GM18868 (cell line): ENCODE results near the gene KCTD3.

Source experiments
- ATAC-seq: cut with Tn5 transposase; IDR thresholded peaks from one replicate; pipeline ENCODE4 v1.9.1; 2021; ENCODE audit warnings: mild to moderate bottlenecking, moderate library complexity; ENCODE audit not compliant: unreplicated experiment

KCTD3 gene

DNA sequence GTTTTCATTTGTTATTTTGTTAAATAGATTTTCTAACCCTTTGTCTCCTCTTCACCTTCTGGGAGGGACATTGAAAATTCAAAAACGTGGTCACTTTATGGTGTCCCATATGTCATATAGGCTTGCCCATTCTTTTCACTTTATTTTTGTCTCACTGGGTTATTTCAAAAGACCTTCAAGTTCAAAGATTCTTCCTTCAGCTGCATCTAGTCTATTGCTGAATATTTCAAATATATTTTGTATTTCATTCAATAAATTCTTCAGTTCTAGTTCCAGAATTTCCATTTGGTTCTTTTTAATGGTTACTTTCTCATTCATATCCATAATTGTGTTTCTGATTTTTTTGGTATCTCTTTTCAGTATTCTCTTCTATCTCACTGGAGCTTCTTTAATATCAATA, 11.6 kb upstream of the KCTD3 start:
- ATAC-seq = no peak

DNA sequence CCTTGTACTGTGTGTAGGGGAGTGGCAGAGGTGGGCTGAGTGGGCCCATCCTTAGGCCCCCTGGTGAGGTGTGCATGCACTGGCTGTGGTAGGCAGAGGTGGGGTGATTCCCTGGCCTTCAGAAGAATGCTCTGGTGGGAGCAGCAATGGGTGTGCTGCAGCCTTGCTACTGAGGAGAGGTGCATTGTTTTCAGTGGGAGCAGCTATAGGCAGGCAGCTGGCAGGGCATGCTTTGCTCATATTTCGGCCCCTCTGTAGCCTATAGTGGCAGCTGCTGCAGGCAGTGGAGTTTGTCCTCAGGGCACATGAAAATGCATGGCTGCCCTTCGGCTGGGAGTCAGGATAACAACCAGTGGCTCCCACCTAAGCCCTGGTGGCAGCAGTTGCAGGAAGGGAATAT, 10.1 kb upstream of the KCTD3 start:
- no peak for ATAC-seq

GRCh38 chr1:215557504-215557903, 9.6 kb upstream of the KCTD3 start:
- no peak for ATAC-seq

GRCh38 chr1:215557992-215558626, 9.0 kb upstream of the KCTD3 start:
- no peak for ATAC-seq

DNA sequence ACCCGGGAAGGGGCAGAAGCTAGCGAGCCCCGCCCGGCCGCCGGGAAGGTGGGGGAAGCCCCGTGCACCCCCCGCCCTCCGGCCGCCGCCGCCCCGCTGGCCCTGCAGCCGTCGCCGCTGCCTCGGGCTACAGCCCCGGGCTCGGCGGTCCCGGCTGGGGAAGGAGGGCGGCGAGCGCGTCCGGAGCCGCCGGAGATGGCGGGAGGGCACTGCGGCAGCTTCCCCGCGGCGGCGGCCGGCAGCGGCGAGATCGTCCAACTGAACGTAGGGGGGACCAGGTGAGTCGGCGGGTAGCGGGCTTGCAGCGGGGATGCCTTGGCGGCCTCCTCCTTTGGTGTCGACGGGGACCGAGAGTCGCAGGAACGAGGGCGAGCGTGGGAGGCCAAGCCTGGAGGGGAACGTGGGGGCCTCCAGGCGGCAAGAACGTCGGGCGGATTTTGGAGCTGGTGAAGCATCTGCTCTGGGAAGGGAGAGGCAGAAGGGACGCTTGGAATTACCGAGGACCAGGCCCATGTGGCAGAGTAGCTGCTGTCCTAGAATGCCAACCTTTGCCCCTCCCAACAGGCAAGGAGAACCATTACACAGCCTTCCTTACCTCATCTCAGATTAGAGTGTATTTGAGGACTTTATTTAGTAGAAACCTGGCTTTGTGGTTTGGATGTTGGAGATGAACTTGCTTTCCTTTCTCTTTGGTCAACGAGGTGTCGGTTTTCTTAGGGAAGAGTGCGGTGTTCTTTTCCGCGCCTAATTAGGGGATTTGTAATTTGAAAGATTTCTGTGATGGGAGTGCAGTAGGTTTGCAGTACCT, 591 bp downstream of the KCTD3 start:
- peak; percentile 62 for ATAC-seq

DNA sequence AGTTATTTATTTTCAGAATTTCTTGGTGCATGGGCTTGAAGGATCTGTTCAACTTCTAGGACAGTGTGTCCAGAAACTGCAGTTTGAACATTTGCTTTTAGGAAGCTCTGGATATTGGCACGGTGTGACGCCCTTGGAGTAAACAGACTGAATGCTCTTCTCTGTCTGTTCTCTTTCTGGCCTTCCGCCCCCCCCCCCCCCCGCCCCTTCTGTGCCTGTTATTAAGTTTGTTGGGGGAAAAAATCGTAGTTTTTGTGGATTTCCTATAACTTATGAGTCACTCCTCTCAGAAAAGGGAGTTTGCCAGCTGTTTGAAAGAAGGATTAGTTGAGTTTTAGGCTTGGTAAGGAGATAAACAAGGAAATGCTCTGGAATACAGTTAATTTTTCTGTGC, 1.2 kb downstream of the KCTD3 start:
- ATAC-seq = no peak

GRCh38 chr1:215569986-215570824, 3.1 kb downstream of the KCTD3 start:
- ATAC-seq = no peak

GRCh38 chr1:215581896-215582295, 14.8 kb downstream of the KCTD3 start:
- no peak for ATAC-seq

DNA sequence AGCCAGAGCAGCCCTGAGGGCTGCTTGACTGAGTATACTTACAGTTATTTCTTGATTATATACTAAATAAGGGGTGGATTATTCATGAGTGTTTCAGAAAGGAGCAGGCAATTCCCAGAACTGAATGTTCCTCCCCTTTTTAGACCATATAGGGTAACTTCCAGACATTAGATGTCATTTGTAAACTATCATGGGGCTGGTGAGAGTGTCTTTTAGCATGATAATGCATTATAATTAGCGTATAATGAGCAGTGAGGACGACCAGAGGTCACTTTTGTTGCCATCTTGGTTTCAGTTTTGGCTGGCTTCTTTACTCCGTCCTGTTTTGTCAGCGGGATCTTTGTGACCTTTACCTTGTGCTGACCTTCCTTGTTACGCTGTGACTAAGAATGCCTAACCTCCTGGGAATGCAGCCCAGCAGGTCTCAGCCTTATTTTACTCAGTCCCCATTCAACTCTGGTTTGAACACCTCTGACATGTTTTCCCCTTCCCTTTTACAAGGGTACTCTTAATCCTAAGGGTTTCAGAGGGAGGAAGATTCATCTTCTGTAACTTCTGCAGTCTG, 16.2 kb downstream of the KCTD3 start:
- ATAC-seq = no peak

- ATAC-seq = peak; percentile 83
These were observed 17.3 kb downstream of the KCTD3 start for GRCh38 chr1:215584389-215584788.

- no peak for ATAC-seq
These were observed 22.7 kb downstream of the KCTD3 start for GRCh38 chr1:215589650-215590435.

- ATAC-seq = no peak
These were observed 23.8 kb downstream of the KCTD3 start for GRCh38 chr1:215590779-215591491.

- ATAC-seq = no peak
These were observed 27.5 kb downstream of the KCTD3 start for GRCh38 chr1:215594640-215595039.

DNA sequence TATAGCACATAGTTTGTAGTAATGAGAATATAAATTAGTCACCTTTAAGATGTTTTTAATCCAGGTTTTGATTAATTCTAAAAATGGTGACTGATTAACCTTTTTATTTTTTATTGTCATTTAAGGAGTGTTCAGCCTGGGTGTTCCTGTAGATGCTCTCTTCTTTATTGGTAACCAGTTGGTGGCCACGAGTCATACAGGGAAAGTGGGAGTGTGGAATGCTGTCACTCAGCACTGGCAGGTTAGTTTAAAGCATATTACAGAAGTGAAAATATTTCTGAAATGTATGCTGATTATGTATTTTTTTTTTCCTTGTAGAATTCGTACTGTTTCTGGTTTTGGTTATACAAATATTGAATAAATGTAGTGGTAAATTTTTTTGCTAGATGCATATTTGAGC, 28.1 kb downstream of the KCTD3 start:
- no peak for ATAC-seq

DNA sequence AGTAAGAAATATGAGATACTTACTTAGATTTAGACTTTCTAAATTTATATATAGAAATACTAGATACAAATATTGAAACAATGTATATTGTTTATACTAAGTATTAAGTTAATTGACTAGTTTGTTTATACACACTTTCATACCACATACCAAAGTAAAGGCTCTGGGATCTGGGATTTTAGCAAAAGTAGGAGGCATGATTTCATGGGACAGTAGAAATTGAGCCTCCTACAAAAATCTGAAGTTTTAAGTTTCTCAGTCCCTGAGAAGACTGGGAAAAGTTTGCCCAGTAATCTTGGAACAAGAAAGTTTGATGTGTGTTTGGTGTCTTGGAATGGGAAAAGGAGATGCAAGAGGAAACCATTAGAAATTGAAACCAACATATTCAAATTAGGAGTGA, 30.9 kb downstream of the KCTD3 start:
- no peak for ATAC-seq

GRCh38 chr1:215599418-215600074, 32.4 kb downstream of the KCTD3 start:
- ATAC-seq = no peak

DNA sequence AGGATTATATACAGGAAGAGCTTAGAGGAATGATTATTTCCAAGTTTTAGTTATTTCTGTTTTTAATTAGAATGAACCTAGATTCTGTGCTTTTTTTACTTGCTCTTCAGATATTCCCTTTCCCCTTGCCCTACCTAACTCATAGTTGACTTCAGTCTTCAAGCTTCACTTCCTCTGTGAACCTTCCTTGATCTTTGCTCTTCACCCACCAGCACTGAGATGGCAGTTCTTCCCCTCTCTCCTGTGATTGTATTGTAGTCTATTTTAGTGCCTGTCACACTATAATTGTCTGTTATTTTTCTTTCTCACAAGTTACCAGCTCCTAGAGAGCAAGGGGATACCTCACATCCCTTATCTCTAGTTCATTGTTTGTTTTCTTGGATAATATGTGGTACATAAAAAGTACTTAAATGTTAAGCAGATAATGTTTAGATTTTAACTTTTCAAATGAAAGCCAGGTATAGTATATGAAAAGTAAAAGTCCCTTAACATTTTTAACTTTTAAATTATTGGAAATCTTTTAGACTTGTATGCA, 33.2 kb downstream of the KCTD3 start:
- peak; percentile 66 for ATAC-seq

DNA sequence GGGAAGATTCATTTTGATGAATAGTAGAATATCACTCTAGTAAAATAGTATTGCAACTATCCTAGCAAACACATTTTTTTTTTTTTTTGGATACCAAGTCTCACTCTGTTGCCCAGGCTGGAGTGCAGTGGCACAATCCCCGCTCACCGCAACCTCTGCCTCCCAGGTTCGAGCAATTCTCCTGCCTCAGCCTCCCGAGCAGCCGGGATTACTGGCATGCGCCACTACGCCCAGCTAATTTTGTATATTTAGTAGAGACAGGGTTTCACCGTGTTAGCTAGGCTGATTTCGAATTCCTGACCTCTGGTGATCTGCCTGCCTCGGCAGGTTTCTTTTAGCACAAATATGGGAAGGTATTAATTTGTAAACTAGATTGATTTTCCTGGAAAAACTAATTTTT, 33.8 kb downstream of the KCTD3 start:
- no peak for ATAC-seq

DNA sequence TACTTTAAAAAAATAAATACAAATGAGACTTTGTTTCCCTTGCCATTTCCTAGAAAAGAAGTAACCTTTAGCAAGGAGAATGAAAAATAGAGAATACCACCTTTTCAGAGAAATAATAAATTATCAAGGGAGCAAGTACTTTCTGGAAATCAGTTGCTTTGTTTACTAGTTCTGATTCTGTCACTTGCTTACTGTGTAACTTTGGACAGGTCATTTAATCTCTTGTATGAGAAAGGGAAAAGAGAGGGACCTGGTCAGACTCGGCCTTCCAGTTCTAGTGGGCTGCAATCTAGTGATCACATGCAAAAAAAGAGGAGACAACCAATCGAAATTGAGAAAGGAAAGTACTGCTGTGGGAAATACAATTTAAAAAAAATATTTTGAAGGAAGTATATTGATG, 34.2 kb downstream of the KCTD3 start:
- no peak for ATAC-seq
